Measurements from ENCODE around the gene MAPT.
"Not testable (repeated sequence)": the region's sequence is repeated elsewhere in the genome, so short reads cannot be mapped to it uniquely, and the experiment has no call there.

MAPT gene

GRCh38 chr17:45955326-45955725, 61.0 kb downstream of the MAPT start:
- H3K36me3 ChIP-seq (ENCODE audit: control insufficient read depth, insufficient read depth, low read length) = no peaks in the 10 kb centered on the region
- TF ChIP-seq CTCF (IDR thresholded peaks at IDR 0.05; ENCODE audit: insufficient read depth, low read length, poor library complexity, severe bottlenecking) = no peak
- no peak for DNase-seq (ENCODE audit: extremely low read depth, insufficient read length)
- H3K4me3 ChIP-seq (replicated peaks; ENCODE audit: low read depth, low read length) = no peak overlapping the region
- H3K27me3 ChIP-seq (replicated peaks; ENCODE audit: control insufficient read depth, insufficient read depth, low read length) = no peaks in the 10 kb centered on the region; the same call in 1 of the 2 replicates

GRCh38 chr17:45956090-45956489, 61.7 kb downstream of the MAPT start:
- H3K36me3 ChIP-seq (ENCODE audit: control insufficient read depth, insufficient read depth, low read length) = no peaks in the 10 kb centered on the region
- no peak overlapping the region for H3K4me3 ChIP-seq (replicated peaks; ENCODE audit: low read depth, low read length)
- no peak for DNase-seq (ENCODE audit: extremely low read depth, insufficient read length)
- TF ChIP-seq CTCF (IDR thresholded peaks at IDR 0.05; ENCODE audit: insufficient read depth, low read length, poor library complexity, severe bottlenecking) = no peak
- no peaks in the 10 kb centered on the region; the same call in 1 of the 2 replicates for H3K27me3 ChIP-seq (replicated peaks; ENCODE audit: control insufficient read depth, insufficient read depth, low read length)

GRCh38 chr17:45956746-45957145, 62.4 kb downstream of the MAPT start:
- not testable (repeated sequence) for H3K36me3 ChIP-seq (ENCODE audit: control insufficient read depth, insufficient read depth, low read length); H3K27me3 ChIP-seq (replicated peaks; ENCODE audit: control insufficient read depth, insufficient read depth, low read length); H3K4me3 ChIP-seq (replicated peaks; ENCODE audit: low read depth, low read length); DNase-seq (ENCODE audit: extremely low read depth, insufficient read length)

GRCh38 chr17:45958307-45958706, 64.0 kb downstream of the MAPT start:
- H3K36me3 ChIP-seq (ENCODE audit: control insufficient read depth, insufficient read depth, low read length) = no peaks in the 10 kb centered on the region

GRCh38 chr17:45958994-45959665, 64.8 kb downstream of the MAPT start:
- Histone ChIP-seq H3K36me3 (ENCODE audit: control insufficient read depth, insufficient read depth, low read length) (no peaks in the 10 kb centered on the region), H3K4me3 (replicated peaks; ENCODE audit: low read depth, low read length) (no peak overlapping the region), H3K27me3 (replicated peaks; ENCODE audit: control insufficient read depth, insufficient read depth, low read length) (no peaks in the 10 kb centered on the region)
- TF ChIP-seq CTCF (IDR thresholded peaks at IDR 0.05; ENCODE audit: insufficient read depth, low read length, poor library complexity, severe bottlenecking) = no peak
- DNase-seq (ENCODE audit: extremely low read depth, insufficient read length) = no peak

More at GRCh38 chr17:45958307-45958706, 64.0 kb downstream of the MAPT start:
- DNase-seq (ENCODE audit: extremely low read depth, insufficient read length) = no peak
- no peak for TF ChIP-seq CTCF (IDR thresholded peaks at IDR 0.05; ENCODE audit: insufficient read depth, low read length, poor library complexity, severe bottlenecking)
- H3K27me3 ChIP-seq (replicated peaks; ENCODE audit: control insufficient read depth, insufficient read depth, low read length) = no peaks in the 10 kb centered on the region
- H3K4me3 ChIP-seq (replicated peaks; ENCODE audit: low read depth, low read length) = no peak overlapping the region

GRCh38 chr17:45960311-45960710, 66.0 kb downstream of the MAPT start:
- Histone ChIP-seq H3K36me3 (ENCODE audit: control insufficient read depth, insufficient read depth, low read length) (no peaks in the 10 kb centered on the region), H3K4me3 (replicated peaks; ENCODE audit: low read depth, low read length) (no peak overlapping the region), H3K27me3 (replicated peaks; ENCODE audit: control insufficient read depth, insufficient read depth, low read length) (no peaks in the 10 kb centered on the region)
- no peak for DNase-seq (ENCODE audit: extremely low read depth, insufficient read length)
- no peak for TF ChIP-seq CTCF (IDR thresholded peaks at IDR 0.05; ENCODE audit: insufficient read depth, low read length, poor library complexity, severe bottlenecking)

Data from GM06990 (cell line).